Stimulated activated naive CD8-positive, alpha-beta T cell treated with anti-CD3 and anti-CD28 coated beads, Interleukin-15, Interleukin-2, amounts not matched to agents 100 ng/mL and 50 ng/mL, for 24 hours (primary cell): Measurements from ENCODE around the gene RHEB.

Experiments used
- H3K27ac Mint-ChIP-seq: one replicate; pipeline ENCODE4 v1.8.0; 2021; ENCODE audit warnings: mild to moderate bottlenecking, mixed read lengths
- H3K27me3 Mint-ChIP-seq: one replicate; pipeline ENCODE4 v1.8.0; 2021; ENCODE audit warnings: mixed read lengths
- H3K36me3 Mint-ChIP-seq: one replicate; pipeline ENCODE4 v1.8.0; 2021; ENCODE audit warnings: low read depth, mixed read lengths
- H3K4me1 Mint-ChIP-seq: one replicate; pipeline ENCODE4 v1.8.0; 2021; ENCODE audit warnings: low read depth, mixed read lengths
- H3K4me3 Mint-ChIP-seq: one replicate; pipeline ENCODE4 v1.8.0; 2021; ENCODE audit warnings: mild to moderate bottlenecking, mixed read lengths
- H3K9me3 Mint-ChIP-seq: one replicate; pipeline ENCODE4 v1.8.0; 2021; ENCODE audit warnings: mixed read lengths

The RHEB gene, protein sequence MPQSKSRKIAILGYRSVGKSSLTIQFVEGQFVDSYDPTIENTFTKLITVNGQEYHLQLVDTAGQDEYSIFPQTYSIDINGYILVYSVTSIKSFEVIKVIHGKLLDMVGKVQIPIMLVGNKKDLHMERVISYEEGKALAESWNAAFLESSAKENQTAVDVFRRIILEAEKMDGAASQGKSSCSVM

DNA sequence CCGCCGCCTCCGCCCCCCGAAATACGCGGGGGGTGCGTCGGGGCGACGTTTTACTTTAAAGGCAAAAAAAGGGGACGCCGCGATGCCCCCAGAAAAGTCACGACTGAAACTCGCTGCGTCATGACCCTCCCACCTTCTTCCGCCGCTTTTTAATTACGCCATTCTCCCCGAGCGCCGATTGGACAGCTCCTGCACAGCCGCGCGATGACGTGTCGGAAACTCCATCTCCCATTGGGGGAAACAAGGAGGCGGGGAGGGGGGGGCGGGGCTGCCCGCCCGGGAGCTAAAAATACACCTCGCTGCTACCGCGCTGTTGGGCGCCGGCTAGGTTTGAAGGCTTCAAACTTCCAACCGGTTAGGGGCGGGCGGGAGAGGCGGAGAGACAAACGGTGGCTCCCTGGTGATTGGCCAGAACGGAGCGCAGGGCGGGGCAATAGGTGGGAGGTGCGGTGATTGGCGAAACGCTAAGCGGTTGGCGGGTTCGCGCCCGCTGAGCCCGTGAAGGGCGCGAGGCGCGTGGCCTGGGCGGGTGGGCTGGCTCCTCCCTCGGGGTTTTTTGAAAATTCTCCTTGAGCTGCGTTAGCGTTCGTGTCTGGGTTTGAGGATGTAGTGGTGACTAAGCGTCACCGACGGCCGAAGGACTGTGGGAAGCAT, at the start of gene RHEB:
Gene RHEB, minus strand, starts transcription at position 131 of the 654 bp plus-strand sequence. CDS start 384 bp downstream, outside the sequence.
- H3K4me1 Mint-ChIP-seq: peaks cover 49% of the 10 kb centered on the region
- H3K9me3 Mint-ChIP-seq: no peaks in the 10 kb centered on the region
- H3K27me3 Mint-ChIP-seq: no peaks in the 10 kb centered on the region
- H3K4me3 Mint-ChIP-seq: peak within 1 kb of the TSS; percentile 93
- H3K27ac Mint-ChIP-seq: peak within 1 kb of the TSS; percentile 95
- H3K36me3 Mint-ChIP-seq: peaks cover 13% of the 10 kb centered on the region

DNA sequence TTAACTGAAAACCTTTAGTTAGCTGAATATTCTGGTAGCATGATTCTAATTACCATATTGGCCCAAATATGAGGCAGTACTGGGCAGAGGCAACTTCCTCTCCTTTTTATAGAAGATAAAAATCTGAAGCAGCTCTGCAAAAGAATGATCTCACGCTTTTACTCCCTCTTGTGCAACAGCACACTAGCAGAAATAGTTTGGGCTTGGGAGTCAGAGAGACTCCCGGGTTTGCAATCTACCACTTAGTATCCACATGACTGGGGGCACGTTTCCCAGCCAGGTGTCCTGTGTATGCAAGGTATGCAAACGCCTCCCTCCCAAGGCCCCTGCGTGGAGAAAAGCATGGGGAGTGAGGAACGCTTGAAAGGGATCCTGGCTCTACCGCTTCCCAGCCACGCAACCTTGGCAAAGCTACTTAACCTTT, 47.2 kb upstream of the RHEB start:
- peaks cover 11% of the 10 kb centered on the region for H3K36me3 Mint-ChIP-seq
- H3K27me3 Mint-ChIP-seq: no peaks in the 10 kb centered on the region
- no peaks in the 10 kb centered on the region for H3K9me3 Mint-ChIP-seq
- no peak overlapping the region for H3K27ac Mint-ChIP-seq
- H3K4me3 Mint-ChIP-seq: no peak overlapping the region
- no peaks in the 10 kb centered on the region for H3K4me1 Mint-ChIP-seq

DNA sequence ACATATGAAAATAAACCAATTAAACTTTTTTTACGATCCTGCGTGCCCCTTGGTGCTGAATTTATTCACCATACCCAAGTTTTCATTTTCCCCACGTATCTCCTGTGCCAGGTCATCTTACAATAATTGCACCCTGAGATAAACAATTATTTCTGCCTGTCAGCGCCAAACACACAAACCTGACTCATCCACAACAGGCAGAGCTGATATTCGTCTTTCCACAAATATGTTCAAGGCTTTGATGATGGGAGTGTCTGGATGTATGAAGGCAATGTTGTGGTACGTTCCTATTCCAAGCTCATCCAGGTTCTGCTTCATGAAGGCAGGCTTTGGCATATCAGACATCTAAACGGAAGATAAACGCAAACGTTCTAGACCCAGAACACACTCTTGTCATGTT, 45.8 kb upstream of the RHEB start:
- peaks cover under 1% of the 10 kb centered on the region for H3K4me1 Mint-ChIP-seq
- H3K9me3 Mint-ChIP-seq: no peaks in the 10 kb centered on the region
- H3K36me3 Mint-ChIP-seq: peaks cover 20% of the 10 kb centered on the region
- no peak overlapping the region for H3K4me3 Mint-ChIP-seq
- H3K27me3 Mint-ChIP-seq: no peaks in the 10 kb centered on the region
- H3K27ac Mint-ChIP-seq: no peak overlapping the region

DNA sequence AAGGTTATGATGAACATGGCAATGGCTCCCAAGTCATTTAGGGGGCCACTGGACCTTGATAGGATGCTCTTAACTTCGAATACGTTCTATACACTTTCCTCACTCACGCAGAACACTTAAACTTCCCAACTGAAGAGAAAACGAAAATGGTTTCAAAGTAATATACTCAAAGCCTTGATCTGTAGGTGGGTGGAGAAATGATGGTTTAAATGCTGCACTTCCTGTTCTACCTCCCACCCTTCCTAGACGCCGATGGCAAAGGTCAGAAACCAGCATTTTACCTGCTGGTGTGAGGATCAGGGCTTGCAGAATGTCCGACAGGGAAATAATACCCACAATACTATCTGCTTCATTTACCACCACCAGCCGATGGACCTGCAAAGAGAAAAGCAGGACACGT, 40.5 kb upstream of the RHEB start:
- Mint-ChIP-seq H3K36me3 (peaks cover 55% of the 10 kb centered on the region), H3K4me3 (no peak overlapping the region)

DNA sequence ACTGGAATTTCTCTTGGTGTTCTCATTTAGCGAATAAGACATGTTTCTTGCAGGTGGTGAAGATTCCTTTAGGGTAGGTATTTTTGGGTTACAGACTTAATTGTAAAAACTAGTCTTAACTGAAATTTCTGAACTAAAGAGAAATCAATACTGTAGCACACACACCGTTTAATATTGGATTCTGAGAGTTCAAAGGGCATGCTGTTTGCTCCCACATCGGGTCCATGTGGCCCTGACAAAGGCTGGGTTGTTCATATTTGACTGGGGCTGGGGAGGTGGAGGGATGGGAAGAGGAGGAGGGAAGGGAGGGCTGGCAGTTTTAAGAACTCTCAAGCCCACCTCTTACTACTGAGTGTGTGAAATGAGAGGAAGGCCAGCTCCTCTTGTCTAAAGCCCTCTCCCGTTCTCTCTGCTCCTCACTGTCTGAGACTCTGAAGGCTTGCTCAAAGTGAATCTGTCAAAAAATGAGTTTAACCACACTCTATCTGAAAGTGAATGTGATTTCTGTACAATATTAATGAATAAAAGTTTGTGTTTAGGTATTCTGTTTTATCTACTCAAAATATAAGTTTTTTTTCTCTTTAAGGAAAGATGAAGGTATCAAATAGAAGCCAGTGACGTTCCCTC, 40.0 kb upstream of the RHEB start:
- H3K4me1 Mint-ChIP-seq: peaks cover 13% of the 10 kb centered on the region
- H3K36me3 Mint-ChIP-seq: peaks cover 55% of the 10 kb centered on the region
- no peak overlapping the region for H3K4me3 Mint-ChIP-seq
- peak overlapping the region; percentile 80 for H3K27ac Mint-ChIP-seq
- H3K27me3 Mint-ChIP-seq: no peaks in the 10 kb centered on the region
- no peaks in the 10 kb centered on the region for H3K9me3 Mint-ChIP-seq

More for the DNA sequence above, 40.5 kb upstream of the RHEB start:
- Mint-ChIP-seq H3K27me3 (no peaks in the 10 kb centered on the region), H3K9me3 (no peaks in the 10 kb centered on the region), H3K27ac (peak overlapping the region; percentile 80), H3K4me1 (peaks cover 13% of the 10 kb centered on the region)

DNA sequence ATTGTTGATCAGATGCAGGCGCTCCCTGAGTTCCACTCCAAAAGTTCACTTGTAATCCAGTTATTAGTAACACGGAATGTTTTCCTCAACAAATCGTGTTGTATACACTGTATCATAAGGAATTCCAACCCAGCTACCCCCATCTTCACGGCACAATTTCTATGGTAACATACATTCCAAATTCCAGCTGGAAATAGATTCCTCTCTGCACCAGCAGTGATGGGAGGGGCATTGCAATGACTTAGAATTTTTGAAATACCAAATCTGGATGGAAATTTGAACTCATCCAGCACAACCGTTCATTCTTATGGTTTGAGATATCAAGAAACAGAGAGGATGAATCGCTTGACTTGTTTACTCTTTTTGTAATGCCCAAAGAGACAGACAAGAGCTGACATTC, 38.9 kb upstream of the RHEB start:
- Mint-ChIP-seq H3K27ac (no peak overlapping the region), H3K27me3 (no peaks in the 10 kb centered on the region), H3K9me3 (no peaks in the 10 kb centered on the region)

DNA sequence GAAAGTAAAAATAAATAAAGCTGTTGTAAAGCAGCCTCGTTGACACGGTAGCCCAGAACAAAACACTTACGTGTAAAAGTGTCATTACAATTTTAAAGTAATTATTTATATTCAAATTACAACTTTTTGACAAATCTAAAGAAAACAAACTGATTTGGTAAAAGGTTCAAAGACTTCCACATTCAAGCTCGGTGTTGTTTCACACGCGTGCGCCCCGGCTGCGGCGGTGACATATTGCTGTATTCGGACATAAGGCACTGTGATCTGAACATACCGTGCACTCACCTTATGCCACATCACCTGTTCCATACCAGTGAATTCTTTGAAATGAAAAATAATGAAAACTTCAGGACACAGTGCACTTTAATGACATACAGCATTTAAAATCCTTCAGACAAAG, 36.9 kb upstream of the RHEB start:
- H3K4me1 Mint-ChIP-seq: peaks cover 13% of the 10 kb centered on the region
- no peaks in the 10 kb centered on the region for H3K9me3 Mint-ChIP-seq
- peaks cover 4% of the 10 kb centered on the region for H3K27me3 Mint-ChIP-seq
- H3K27ac Mint-ChIP-seq: no peak overlapping the region
- peaks cover 46% of the 10 kb centered on the region for H3K36me3 Mint-ChIP-seq
- no peak overlapping the region for H3K4me3 Mint-ChIP-seq

More for the DNA sequence above, 38.9 kb upstream of the RHEB start:
- Mint-ChIP-seq H3K36me3 (peaks cover 52% of the 10 kb centered on the region), H3K4me3 (no peak overlapping the region), H3K4me1 (peaks cover 13% of the 10 kb centered on the region)

DNA sequence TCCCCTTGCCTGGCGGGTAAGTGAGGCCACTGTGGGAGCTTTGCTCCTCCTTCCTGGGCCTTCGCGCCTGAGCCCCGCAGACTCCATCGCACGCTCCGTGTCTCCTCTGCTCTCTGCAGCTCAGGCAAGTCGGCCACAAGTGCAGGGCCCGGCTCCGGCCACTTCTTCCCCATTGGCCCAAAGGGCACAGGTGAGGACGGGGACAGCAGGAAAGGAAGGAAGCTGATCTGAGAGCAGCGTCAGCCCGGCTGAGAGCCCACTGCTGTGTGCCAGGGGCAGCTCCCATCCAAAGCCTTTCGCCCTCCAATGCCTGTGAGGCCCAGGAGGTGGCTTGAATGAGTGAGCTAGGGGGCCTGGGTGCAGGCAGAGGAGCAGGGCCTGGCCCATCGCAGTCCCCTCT, 33.7 kb upstream of the RHEB start:
- H3K4me3 Mint-ChIP-seq: no peak overlapping the region

DNA sequence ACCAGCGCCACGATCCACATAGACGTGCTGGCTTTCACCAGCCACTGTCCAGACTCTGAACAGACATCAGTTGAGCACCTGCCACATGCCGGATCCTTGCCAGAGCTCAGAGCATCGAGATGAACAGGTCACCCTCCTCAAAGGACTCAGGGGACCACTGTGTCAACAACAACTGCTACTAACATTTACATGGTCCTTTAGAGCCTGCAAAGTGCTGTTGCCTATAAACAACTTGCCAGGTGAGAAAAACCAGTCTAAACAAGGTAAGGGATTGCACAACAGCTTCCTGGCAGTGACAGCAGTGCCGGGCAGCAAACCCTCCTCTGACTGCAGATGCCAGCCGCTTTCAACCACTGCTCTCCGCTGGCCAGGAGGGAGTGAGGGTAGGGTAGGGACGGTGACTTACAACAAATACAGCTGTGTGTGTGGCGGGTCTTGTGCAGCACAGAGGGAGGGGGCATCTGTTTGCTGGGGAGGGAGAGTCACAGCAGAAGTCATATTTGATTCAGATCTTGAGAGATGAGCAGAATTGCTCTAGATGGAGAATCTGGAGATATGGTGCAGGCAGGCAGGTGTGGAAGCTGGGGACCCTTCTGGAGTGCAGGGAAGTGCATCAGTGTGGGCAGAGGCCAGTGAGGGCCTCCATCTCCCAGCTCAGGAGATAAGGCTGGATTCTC, 32.8 kb upstream of the RHEB start:
- H3K27ac Mint-ChIP-seq: no peak overlapping the region
- no peaks in the 10 kb centered on the region for H3K4me1 Mint-ChIP-seq
- no peaks in the 10 kb centered on the region for H3K9me3 Mint-ChIP-seq
- H3K27me3 Mint-ChIP-seq: peaks cover 10% of the 10 kb centered on the region
- peaks cover 12% of the 10 kb centered on the region for H3K36me3 Mint-ChIP-seq
- no peak overlapping the region for H3K4me3 Mint-ChIP-seq

More for the DNA sequence above, 33.7 kb upstream of the RHEB start:
- Mint-ChIP-seq H3K4me1 (no peaks in the 10 kb centered on the region), H3K27me3 (peaks cover 4% of the 10 kb centered on the region), H3K9me3 (no peaks in the 10 kb centered on the region), H3K27ac (no peak overlapping the region), H3K36me3 (peaks cover 16% of the 10 kb centered on the region)

DNA sequence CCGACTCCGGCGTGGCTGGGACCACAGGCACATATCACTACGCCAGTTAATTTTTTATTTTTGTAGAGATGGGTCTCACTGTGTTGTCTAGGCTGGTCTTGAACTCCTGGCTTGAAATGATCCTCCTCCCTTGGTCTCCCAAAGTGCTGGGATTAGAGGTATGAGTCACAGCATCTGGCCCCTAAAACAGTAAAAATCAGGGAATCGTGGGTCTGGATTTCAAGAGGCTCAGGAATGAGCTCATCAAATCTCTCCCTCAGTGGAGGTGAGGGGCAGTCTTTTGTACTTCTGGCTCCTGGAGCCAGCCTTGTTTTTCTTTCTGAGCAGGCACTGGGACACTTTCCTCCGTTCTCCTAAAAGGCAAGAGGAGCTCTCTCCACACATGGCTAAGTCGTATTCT, 32.1 kb upstream of the RHEB start:
- H3K27ac Mint-ChIP-seq: no peak overlapping the region
- H3K9me3 Mint-ChIP-seq: no peaks in the 10 kb centered on the region
- H3K4me3 Mint-ChIP-seq: no peak overlapping the region
- H3K4me1 Mint-ChIP-seq: no peaks in the 10 kb centered on the region
- peaks cover 10% of the 10 kb centered on the region for H3K27me3 Mint-ChIP-seq
- peaks cover 8% of the 10 kb centered on the region for H3K36me3 Mint-ChIP-seq

DNA sequence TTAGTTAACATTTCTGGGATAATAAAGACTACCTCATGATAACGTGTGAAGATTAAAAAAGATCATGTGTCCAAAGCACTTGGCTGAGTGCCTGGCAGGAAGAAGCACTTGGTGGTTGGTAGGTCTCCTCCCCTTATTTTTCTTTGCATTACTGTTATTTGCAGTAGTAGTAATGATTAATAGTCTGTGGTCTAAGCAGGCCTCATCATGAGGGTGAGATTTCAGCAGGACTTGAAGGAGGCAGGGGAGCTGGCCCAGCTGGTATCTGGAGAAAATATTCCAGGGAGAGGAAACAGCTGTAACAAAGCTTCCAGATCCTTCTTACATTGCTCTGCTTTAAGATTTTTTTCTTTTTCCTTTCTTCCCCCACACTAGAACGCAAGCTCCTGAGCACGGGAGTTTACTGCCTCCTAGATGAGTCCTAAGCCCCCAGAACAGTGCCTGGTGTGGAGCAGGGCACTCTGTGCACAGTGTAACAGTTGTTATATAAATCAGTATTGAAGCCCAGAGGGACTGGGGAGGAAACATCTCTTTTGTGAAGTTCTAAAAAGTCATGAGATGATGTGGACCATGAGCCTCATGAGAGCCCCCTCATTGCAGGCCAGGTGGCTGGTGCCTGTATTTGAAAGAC, 31.1 kb upstream of the RHEB start:
- Mint-ChIP-seq H3K27me3 (peaks cover 14% of the 10 kb centered on the region), H3K27ac (no peak overlapping the region), H3K4me1 (no peaks in the 10 kb centered on the region), H3K36me3 (no peaks in the 10 kb centered on the region), H3K4me3 (no peak overlapping the region), H3K9me3 (no peaks in the 10 kb centered on the region)

DNA sequence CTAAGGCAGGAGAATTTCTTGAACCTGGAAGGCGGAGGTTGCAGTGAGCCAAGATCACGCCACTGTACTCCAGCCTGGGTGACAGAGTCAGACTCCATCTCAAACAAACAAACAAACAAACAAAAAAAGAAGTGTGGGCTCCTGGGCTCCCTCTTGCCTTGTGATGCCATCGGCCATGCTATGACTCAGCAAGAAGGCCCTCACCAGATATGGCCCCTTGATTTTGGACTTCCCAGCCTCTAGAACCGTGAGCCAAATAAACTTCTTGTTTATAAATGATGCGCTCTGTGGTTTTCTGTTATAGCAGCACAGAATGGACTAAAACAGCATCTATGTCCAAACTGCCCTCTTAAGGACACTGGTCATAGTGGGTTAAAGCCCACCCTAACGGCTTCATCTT, 29.9 kb upstream of the RHEB start:
- peaks cover 15% of the 10 kb centered on the region for H3K27me3 Mint-ChIP-seq
- no peaks in the 10 kb centered on the region for H3K36me3 Mint-ChIP-seq
- no peak overlapping the region for H3K27ac Mint-ChIP-seq
- no peak overlapping the region for H3K4me3 Mint-ChIP-seq
- no peaks in the 10 kb centered on the region for H3K4me1 Mint-ChIP-seq
- no peaks in the 10 kb centered on the region for H3K9me3 Mint-ChIP-seq

DNA sequence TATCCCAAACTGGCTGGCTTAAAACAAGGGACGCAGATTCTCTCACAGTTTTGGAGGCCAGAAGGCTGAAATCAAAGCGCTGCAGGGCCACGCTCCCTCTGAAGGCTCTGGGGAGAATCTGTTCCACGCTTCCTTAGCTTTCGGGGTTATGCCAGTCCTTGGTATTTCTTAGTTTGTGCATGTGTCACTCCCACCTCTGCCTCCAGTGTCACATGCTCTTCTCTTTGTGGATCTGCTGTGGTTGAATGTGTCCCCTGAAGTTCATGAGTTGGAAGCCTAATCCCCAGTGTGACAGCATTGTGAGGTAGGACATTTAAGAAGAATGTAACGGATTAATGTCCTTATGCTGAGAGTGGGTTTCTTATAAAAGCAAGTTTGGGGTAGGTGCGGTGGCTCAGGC, 29.4 kb upstream of the RHEB start:
- Mint-ChIP-seq H3K4me1 (no peaks in the 10 kb centered on the region), H3K27me3 (peaks cover 20% of the 10 kb centered on the region), H3K36me3 (no peaks in the 10 kb centered on the region), H3K9me3 (no peaks in the 10 kb centered on the region), H3K4me3 (no peak overlapping the region), H3K27ac (no peak overlapping the region)

DNA sequence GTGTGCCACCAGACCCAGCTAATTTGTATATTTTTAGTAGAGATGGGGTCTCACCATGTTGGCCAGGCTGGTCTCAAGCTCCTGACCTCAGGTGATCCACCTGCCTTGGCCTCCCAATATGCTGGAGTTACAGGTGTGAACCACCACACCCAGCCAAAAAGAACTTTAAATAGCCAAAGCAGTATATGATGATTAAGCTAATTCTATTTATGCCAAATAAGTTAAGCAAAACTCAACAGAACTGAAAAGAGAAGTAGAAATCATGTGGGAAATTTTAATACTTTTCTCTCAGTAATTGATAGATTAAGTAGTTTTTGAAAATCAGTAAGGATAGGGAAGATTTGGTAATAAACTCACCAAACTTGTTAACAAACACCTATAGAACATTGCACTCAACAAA, 24.5 kb upstream of the RHEB start:
- no peaks in the 10 kb centered on the region for H3K4me1 Mint-ChIP-seq
- H3K9me3 Mint-ChIP-seq: no peaks in the 10 kb centered on the region
- H3K4me3 Mint-ChIP-seq: no peak overlapping the region
- H3K27ac Mint-ChIP-seq: no peak overlapping the region
- no peaks in the 10 kb centered on the region for H3K36me3 Mint-ChIP-seq
- H3K27me3 Mint-ChIP-seq: peaks cover 22% of the 10 kb centered on the region
